NCI-H1092 treated with DMSO at 0.1 percent for 48 hours (cell line): ENCODE data around the gene ROCK1.

Experiments used
- DNase-seq: peaks from one replicate; lab custom pipeline; 2025; lab: John Stamatoyannopoulos, UW

Gene ROCK1

GRCh38 chr18:21105936-21106335 lies 5.7 kb downstream of the ROCK1 start:
- DNase-seq = no peak

GRCh38 chr18:21101172-21101571 lies 10.4 kb downstream of the ROCK1 start:
- DNase-seq = no peak

GRCh38 chr18:21100678-21101077 lies 10.9 kb downstream of the ROCK1 start:
- DNase-seq = no peak

- DNase-seq = no peak
These were observed 11.5 kb downstream of the ROCK1 start for GRCh38 chr18:21100146-21100545.

- DNase-seq = no peak
These were observed 12.2 kb downstream of the ROCK1 start for GRCh38 chr18:21099442-21099841.

- DNase-seq = no peak
These were observed 14.9 kb downstream of the ROCK1 start for GRCh38 chr18:21096760-21097159.

GRCh38 chr18:21093133-21093532 lies 18.5 kb downstream of the ROCK1 start:
- DNase-seq = no peak

- DNase-seq = no peak
These were observed 20.9 kb downstream of the ROCK1 start for GRCh38 chr18:21090680-21091079.

GRCh38 chr18:21085579-21086166 lies 25.9 kb downstream of the ROCK1 start:
- DNase-seq = no peak

- no peak for DNase-seq
These were observed 27.0 kb downstream of the ROCK1 start for GRCh38 chr18:21084511-21085078.

- no peak for DNase-seq
These were observed 28.6 kb downstream of the ROCK1 start for GRCh38 chr18:21083017-21083416.

GRCh38 chr18:21081426-21081825 lies 30.2 kb downstream of the ROCK1 start:
- DNase-seq = no peak

- DNase-seq = no peak
These were observed 31.0 kb downstream of the ROCK1 start for GRCh38 chr18:21080576-21080975.

- DNase-seq = no peak
These were observed 37.0 kb downstream of the ROCK1 start for GRCh38 chr18:21074336-21075323.

GRCh38 chr18:21073180-21073579 lies 38.4 kb downstream of the ROCK1 start:
- DNase-seq = no peak

- DNase-seq = no peak
These were observed 40.5 kb downstream of the ROCK1 start for GRCh38 chr18:21071071-21071470.

GRCh38 chr18:21069468-21069867 lies 42.1 kb downstream of the ROCK1 start:
- no peak for DNase-seq

GRCh38 chr18:21064347-21064746 lies 47.3 kb downstream of the ROCK1 start:
- DNase-seq = no peak

- DNase-seq = no peak
These were observed 48.6 kb downstream of the ROCK1 start for GRCh38 chr18:21063011-21063410.

- DNase-seq = no peak
These were observed 54.5 kb downstream of the ROCK1 start for GRCh38 chr18:21057112-21057511.

- no peak for DNase-seq
These were observed 55.1 kb downstream of the ROCK1 start for GRCh38 chr18:21056545-21056944.

GRCh38 chr18:21054252-21054821 lies 57.3 kb downstream of the ROCK1 start:
- no peak for DNase-seq

GRCh38 chr18:21053127-21053526 lies 58.5 kb downstream of the ROCK1 start:
- DNase-seq = no peak
